MV-4-11 (cell line): ENCODE results near the gene MAPK4.
"Not testable (repeated sequence)": the region's sequence is repeated elsewhere in the genome, so short reads cannot be mapped to it uniquely, and the experiment has no call there.

Experiments used
- DNase-seq: peaks from one replicate; lab custom pipeline; 2025; lab: John Stamatoyannopoulos, UW

Gene MAPK4

GRCh38 chr18:50573679-50574078 lies 13.8 kb downstream of the MAPK4 start:
- DNase-seq: no peak

- DNase-seq: no peak
Measured at GRCh38 chr18:50578030-50578429, 18.1 kb downstream of the MAPK4 start.

GRCh38 chr18:50578651-50579050 lies 18.8 kb downstream of the MAPK4 start:
- no peak for DNase-seq

GRCh38 chr18:50579061-50579774 lies 19.3 kb downstream of the MAPK4 start:
- no peak for DNase-seq

- DNase-seq: no peak
Measured at GRCh38 chr18:50581517-50581916, 21.6 kb downstream of the MAPK4 start.

- no peak for DNase-seq
Measured at GRCh38 chr18:50582500-50582899, 22.6 kb downstream of the MAPK4 start.

GRCh38 chr18:50586710-50587109 lies 26.8 kb downstream of the MAPK4 start:
- DNase-seq: no peak

GRCh38 chr18:50590593-50590992 lies 30.7 kb downstream of the MAPK4 start:
- DNase-seq: no peak

- DNase-seq: no peak
Measured at GRCh38 chr18:50594012-50594411, 34.1 kb downstream of the MAPK4 start.

- no peak for DNase-seq
Measured at GRCh38 chr18:50594942-50595341, 35.1 kb downstream of the MAPK4 start.

GRCh38 chr18:50602466-50602865 lies 42.6 kb downstream of the MAPK4 start:
- DNase-seq: no peak

GRCh38 chr18:50606609-50607008 lies 46.7 kb downstream of the MAPK4 start:
- DNase-seq: no peak

GRCh38 chr18:50607378-50607926 lies 47.6 kb downstream of the MAPK4 start:
- no peak for DNase-seq

- DNase-seq: not testable (repeated sequence)
Measured at GRCh38 chr18:50609171-50609570, 49.3 kb downstream of the MAPK4 start.

GRCh38 chr18:50610349-50610748 lies 50.5 kb downstream of the MAPK4 start:
- DNase-seq: no peak

GRCh38 chr18:50611529-50611941 lies 51.6 kb downstream of the MAPK4 start:
- DNase-seq: no peak

- DNase-seq: peak; percentile 35
Measured at GRCh38 chr18:50614838-50615237, 55.0 kb downstream of the MAPK4 start.

GRCh38 chr18:50616484-50617048 lies 56.7 kb downstream of the MAPK4 start:
- DNase-seq: no peak

GRCh38 chr18:50619861-50620275 lies 60.0 kb downstream of the MAPK4 start:
- no peak for DNase-seq

- no peak for DNase-seq
Measured at GRCh38 chr18:50620319-50620718, 60.4 kb downstream of the MAPK4 start.

- DNase-seq: no peak
Measured at GRCh38 chr18:50621366-50621765, 61.5 kb downstream of the MAPK4 start.

GRCh38 chr18:50622320-50622719 lies 62.4 kb downstream of the MAPK4 start:
- no peak for DNase-seq

GRCh38 chr18:50622865-50623393 lies 63.0 kb downstream of the MAPK4 start:
- no peak for DNase-seq
